Astrocyte of the cerebellum (primary cell): ENCODE data around the gene MAGI1.

Experiments
- DNase-seq: peaks from one replicate; pipeline ENCODE4 v3.0.0-alpha.2; 2011; ENCODE audit warnings: low read depth
- H3K4me3 ChIP-seq: 2 replicates; pipeline ENCODE4 v1.5.1; 2011; ENCODE audit warnings: mild to moderate bottlenecking, low read depth, low read length, moderate library complexity
- in situ Hi-C: cut with HindIII; loops from 2 replicates; pipeline ENCODE4 v1.10.0; 2017; ENCODE audit warnings: low sequenced_read_pairs
- TF ChIP-seq, protein P1 (sequence below): IDR thresholded peaks from 2 replicates; pipeline ENCODE4 v1.5.1; 2012; ENCODE audit warnings: low read length, low read depth, moderate library complexity, mild to moderate bottlenecking; ENCODE audit errors: missing control alignments

MAGI1 gene

DNA sequence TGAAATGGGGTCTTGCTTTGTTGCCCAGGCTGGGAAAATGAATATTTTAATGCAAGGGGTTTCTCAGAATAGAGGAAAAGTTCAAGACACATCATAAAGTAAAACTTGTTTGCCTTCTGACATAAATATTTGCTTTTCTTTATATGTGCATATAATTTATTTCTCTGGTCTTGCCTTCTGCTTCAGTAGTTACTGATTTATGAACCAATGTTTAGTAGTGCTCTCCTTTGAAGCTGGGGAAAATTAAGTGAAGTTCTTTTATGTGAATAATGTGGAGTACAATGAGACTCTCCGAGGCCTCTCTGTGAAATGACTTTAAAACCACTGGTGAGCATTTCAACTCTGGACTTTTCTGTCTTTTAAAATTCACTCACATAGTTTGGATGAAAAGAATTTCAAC is 55.6 kb downstream of the MAGI1 start:
- TF ChIP-seq, protein P1, sequence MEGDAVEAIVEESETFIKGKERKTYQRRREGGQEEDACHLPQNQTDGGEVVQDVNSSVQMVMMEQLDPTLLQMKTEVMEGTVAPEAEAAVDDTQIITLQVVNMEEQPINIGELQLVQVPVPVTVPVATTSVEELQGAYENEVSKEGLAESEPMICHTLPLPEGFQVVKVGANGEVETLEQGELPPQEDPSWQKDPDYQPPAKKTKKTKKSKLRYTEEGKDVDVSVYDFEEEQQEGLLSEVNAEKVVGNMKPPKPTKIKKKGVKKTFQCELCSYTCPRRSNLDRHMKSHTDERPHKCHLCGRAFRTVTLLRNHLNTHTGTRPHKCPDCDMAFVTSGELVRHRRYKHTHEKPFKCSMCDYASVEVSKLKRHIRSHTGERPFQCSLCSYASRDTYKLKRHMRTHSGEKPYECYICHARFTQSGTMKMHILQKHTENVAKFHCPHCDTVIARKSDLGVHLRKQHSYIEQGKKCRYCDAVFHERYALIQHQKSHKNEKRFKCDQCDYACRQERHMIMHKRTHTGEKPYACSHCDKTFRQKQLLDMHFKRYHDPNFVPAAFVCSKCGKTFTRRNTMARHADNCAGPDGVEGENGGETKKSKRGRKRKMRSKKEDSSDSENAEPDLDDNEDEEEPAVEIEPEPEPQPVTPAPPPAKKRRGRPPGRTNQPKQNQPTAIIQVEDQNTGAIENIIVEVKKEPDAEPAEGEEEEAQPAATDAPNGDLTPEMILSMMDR, result no peak
- H3K4me3 ChIP-seq, result no peak overlapping the region
- in situ Hi-C loops, result no loop called here
- DNase-seq, result no peak

- no peak for DNase-seq
- in situ Hi-C loops, result loop anchor here (5.0 kb wide), 1 partner anchor 43 kb away; no protein-coding TSS in a partner anchor
- TF ChIP-seq, protein P1, result no peak
- H3K4me3 ChIP-seq, result no peak overlapping the region
These were observed 59.0 kb downstream of the MAGI1 start for GRCh38 chr3:65979731-65980130.

- in situ Hi-C loops, result loop anchor here (5.0 kb wide), 1 partner anchor 43 kb away; no protein-coding TSS in a partner anchor
- H3K4me3 ChIP-seq, result no peak overlapping the region
- TF ChIP-seq, protein P1, result no peak
- DNase-seq, result peak; percentile 57
These were observed 59.6 kb downstream of the MAGI1 start for GRCh38 chr3:65979162-65979561.

- TF ChIP-seq, protein P1, result no peak
- DNase-seq, result no peak
- H3K4me3 ChIP-seq, result no peak overlapping the region
- in situ Hi-C loops, result loop anchor here (5.0 kb wide), 1 partner anchor 44 kb away; no protein-coding TSS in a partner anchor
These were observed 60.6 kb downstream of the MAGI1 start for GRCh38 chr3:65978116-65978515.

DNA sequence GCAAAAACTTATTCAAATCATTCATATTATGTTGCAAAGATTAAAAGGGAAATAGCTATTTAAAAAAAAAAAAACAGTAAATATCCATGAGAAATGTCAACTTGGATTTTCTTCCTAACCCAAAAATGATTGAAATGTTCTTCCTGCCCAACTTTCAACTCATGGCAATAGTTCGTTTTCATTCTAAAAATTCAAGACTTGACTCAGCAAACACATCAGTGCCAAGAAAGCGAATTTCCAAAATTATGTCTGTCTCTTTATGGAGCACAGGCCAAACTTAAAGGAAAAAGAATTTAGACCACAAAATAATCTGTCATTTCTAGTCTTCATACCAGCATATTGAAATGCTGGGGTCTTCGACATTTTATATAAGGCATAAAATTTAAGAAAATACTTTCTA is 63.7 kb downstream of the MAGI1 start:
- TF ChIP-seq, protein P1, result no peak
- no peak overlapping the region for H3K4me3 ChIP-seq
- DNase-seq, result no peak
- in situ Hi-C loops, result loop anchor here (5.0 kb wide), 1 partner anchor 47 kb away; no protein-coding TSS in a partner anchor

DNA sequence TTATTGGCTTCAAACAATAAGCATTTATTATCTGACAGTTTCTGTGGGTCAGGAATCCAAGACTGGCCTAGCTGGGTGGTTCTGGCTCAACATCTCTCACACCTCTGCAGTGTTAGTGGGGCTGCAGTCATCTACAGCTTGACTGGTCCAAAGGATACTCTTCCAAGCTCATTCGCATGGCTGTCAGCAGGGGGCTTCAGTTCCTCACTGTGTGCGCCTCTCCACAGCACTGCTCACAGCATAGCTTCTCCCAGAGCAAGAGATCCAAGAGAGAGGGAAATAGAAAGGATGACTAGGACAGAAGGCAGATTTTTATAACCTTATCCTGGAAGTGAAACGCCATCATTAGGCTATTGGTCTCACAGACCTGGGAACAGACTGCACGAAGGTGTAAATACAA is 64.2 kb downstream of the MAGI1 start:
- TF ChIP-seq, protein P1, result no peak
- H3K4me3 ChIP-seq, result no peak overlapping the region
- no peak for DNase-seq
- in situ Hi-C loops, result no loop called here
